GM12892 (cell line): ENCODE measurements around the gene ELN.

Source experiments
- POLR2A ChIP-seq: IDR thresholded peaks from 2 replicates; pipeline ENCODE4 v1.6.1; 2011; ENCODE audit warnings: low read depth, low read length, control low read depth
- POLR2AphosphoS5 ChIP-seq: IDR thresholded peaks from 2 replicates; pipeline ENCODE4 v1.6.1; 2011; ENCODE audit warnings: low read depth, low read length, control low read depth

GRCh38 chr7:74048999-74049599 lies 21.1 kb downstream of the ELN start:
- TF ChIP-seq POLR2A (no peak), POLR2AphosphoS5 (no peak)
